ENCODE results near the gene SUN3. TPM values are rescaled to one million over a fixed set of nuclear protein-coding genes. Genes with fewer than 3 reads are reported as not detected.

Gene SUN3
- total RNA-seq, 4 donors from 2014 or later, result not detected

GRCh38 chr7:48011323-48011722, 17.6 kb downstream of the SUN3 start:
- ATAC-seq (no peak), DNase-seq (no peak)
- Histone ChIP-seq H3K27ac (no peak overlapping the region), H3K36me3 (no peaks in the 10 kb centered on the region), H3K9me3 (no peaks in the 10 kb centered on the region), H3K4me1 (no peaks in the 10 kb centered on the region), H3K27me3 (no peaks in the 10 kb centered on the region), H3K4me3 (no peak overlapping the region)
- TF ChIP-seq CTCF (IDR thresholded peaks at IDR 0.05 in 4 of 5, conservative IDR thresholded peaks at IDR 0.05 in 1 of 5), result no peak
- no peak for TF ChIP-seq POLR2A (IDR thresholded peaks at IDR 0.05)
- intact Hi-C loops (cut with DNase I; ENCODE audit: low total_unique reads), result no loop called here
- in situ Hi-C loops (cut with MboI; ENCODE audit: low sequenced_read_pairs in 4 of 4), result no loop called here

- Histone ChIP-seq H3K27me3 (no peaks in the 10 kb centered on the region), H3K4me3 (no peak overlapping the region), H3K4me1 (no peaks in the 10 kb centered on the region), H3K9me3 (no peaks in the 10 kb centered on the region), H3K36me3 (no peaks in the 10 kb centered on the region), H3K27ac (no peak overlapping the region)
- in situ Hi-C loops (cut with MboI; ENCODE audit: low sequenced_read_pairs in 4 of 4) (no loop called here), intact Hi-C loops (cut with DNase I; ENCODE audit: low total_unique reads) (no loop called here)
- no peak for TF ChIP-seq CTCF (IDR thresholded peaks at IDR 0.05 in 4 of 5, conservative IDR thresholded peaks at IDR 0.05 in 1 of 5)
- TF ChIP-seq POLR2A (IDR thresholded peaks at IDR 0.05), result no peak
- ATAC-seq, result no peak
- DNase-seq, result no peak
Measured at GRCh38 chr7:48009954-48010353, 19.0 kb downstream of the SUN3 start.

- TF ChIP-seq POLR2A (IDR thresholded peaks at IDR 0.05) (no peak), CTCF (IDR thresholded peaks at IDR 0.05 in 4 of 5, conservative IDR thresholded peaks at IDR 0.05 in 1 of 5) (no peak)
- in situ Hi-C loops (cut with MboI; ENCODE audit: low sequenced_read_pairs in 4 of 4), result no loop called here
- intact Hi-C loops (cut with DNase I; ENCODE audit: low total_unique reads), result no loop called here
- Histone ChIP-seq H3K27me3 (no peaks in the 10 kb centered on the region), H3K4me3 (no peak overlapping the region), H3K27ac (no peak overlapping the region), H3K9me3 (no peaks in the 10 kb centered on the region), H3K36me3 (no peaks in the 10 kb centered on the region), H3K4me1 (no peaks in the 10 kb centered on the region)
- no peak for DNase-seq
- no peak for ATAC-seq
Measured at GRCh38 chr7:48009257-48009656, 19.6 kb downstream of the SUN3 start.

GRCh38 chr7:48006866-48007265, 22.0 kb downstream of the SUN3 start:
- Histone ChIP-seq H3K4me3 (no peak overlapping the region), H3K27me3 (no peaks in the 10 kb centered on the region), H3K4me1 (no peaks in the 10 kb centered on the region), H3K36me3 (no peaks in the 10 kb centered on the region), H3K27ac (no peak overlapping the region), H3K9me3 (no peaks in the 10 kb centered on the region)
- no peak for DNase-seq
- intact Hi-C loops (cut with DNase I; ENCODE audit: low total_unique reads) (no loop called here), in situ Hi-C loops (cut with MboI; ENCODE audit: low sequenced_read_pairs in 4 of 4) (no loop called here)
- TF ChIP-seq CTCF (IDR thresholded peaks at IDR 0.05 in 4 of 5, conservative IDR thresholded peaks at IDR 0.05 in 1 of 5), result no peak
- no peak for TF ChIP-seq POLR2A (IDR thresholded peaks at IDR 0.05)
- ATAC-seq, result no peak

- Histone ChIP-seq H3K27ac (no peak overlapping the region), H3K4me1 (no peaks in the 10 kb centered on the region), H3K36me3 (no peaks in the 10 kb centered on the region), H3K9me3 (no peaks in the 10 kb centered on the region), H3K27me3 (no peaks in the 10 kb centered on the region), H3K4me3 (no peak overlapping the region)
- in situ Hi-C loops (cut with MboI; ENCODE audit: low sequenced_read_pairs in 4 of 4) (no loop called here), intact Hi-C loops (cut with DNase I; ENCODE audit: low total_unique reads) (no loop called here)
- ATAC-seq, result no peak
- TF ChIP-seq POLR2A (IDR thresholded peaks at IDR 0.05) (no peak), CTCF (IDR thresholded peaks at IDR 0.05 in 4 of 5, conservative IDR thresholded peaks at IDR 0.05 in 1 of 5) (no peak)
- DNase-seq, result no peak
Measured at GRCh38 chr7:48004638-48005037, 24.3 kb downstream of the SUN3 start.
